Measurements from ENCODE around the gene DPM3.

GRCh38 chr1:155170806-155171205 is 30.5 kb upstream of the DPM3 start:
- TF ChIP-seq POLR2A (IDR thresholded peaks at IDR 0.05; ENCODE audit: low read depth, low read length) (no peak), MAX (IDR thresholded peaks at IDR 0.05; ENCODE audit: insufficient read depth, insufficient read length) (no peak), POLR2AphosphoS5 (IDR thresholded peaks at IDR 0.05; ENCODE audit: insufficient read depth, low read depth, low read length) (no peak)
- TF ChIP-seq, protein P1, sequence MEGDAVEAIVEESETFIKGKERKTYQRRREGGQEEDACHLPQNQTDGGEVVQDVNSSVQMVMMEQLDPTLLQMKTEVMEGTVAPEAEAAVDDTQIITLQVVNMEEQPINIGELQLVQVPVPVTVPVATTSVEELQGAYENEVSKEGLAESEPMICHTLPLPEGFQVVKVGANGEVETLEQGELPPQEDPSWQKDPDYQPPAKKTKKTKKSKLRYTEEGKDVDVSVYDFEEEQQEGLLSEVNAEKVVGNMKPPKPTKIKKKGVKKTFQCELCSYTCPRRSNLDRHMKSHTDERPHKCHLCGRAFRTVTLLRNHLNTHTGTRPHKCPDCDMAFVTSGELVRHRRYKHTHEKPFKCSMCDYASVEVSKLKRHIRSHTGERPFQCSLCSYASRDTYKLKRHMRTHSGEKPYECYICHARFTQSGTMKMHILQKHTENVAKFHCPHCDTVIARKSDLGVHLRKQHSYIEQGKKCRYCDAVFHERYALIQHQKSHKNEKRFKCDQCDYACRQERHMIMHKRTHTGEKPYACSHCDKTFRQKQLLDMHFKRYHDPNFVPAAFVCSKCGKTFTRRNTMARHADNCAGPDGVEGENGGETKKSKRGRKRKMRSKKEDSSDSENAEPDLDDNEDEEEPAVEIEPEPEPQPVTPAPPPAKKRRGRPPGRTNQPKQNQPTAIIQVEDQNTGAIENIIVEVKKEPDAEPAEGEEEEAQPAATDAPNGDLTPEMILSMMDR (IDR thresholded peaks at IDR 0.05; ENCODE audit: extremely low read depth in 1 of 2, insufficient read depth in 1 of 2, low read depth in 1 of 2, low read length in 2 of 2) = no peak

Measured in endothelial cell of umbilical vein (primary cell).